ENCODE results near the gene EML4. TPM values are rescaled to one million over a fixed set of nuclear protein-coding genes. Genes with fewer than 3 reads are reported as not detected.

EML4 gene
- total and polyA plus RNA-seq, 9 donors, result 11.6 to 46.5 (median 31.5) TPM

DNA sequence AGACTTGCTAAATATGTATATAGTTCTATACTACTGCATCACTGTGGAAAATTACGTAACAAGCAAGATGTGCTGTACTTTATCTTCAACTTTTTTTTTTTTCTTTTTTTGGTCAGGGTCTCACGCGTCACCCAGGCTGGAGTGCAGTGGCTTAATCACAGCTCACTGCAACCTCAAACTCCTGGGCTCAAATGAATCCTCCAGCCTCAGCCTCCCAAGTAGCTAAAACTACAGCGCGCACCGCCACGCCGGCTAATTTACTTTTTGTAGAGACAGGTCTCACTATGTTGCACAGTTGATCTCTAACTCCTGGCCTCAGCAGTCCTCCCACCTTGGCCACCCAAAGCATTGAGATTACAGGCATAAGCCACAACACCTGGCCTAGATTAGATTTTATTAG is 123.9 kb downstream of the EML4 start:
- Histone ChIP-seq H3K27ac (no peak overlapping the region), H3K9me3 (no peaks in the 10 kb centered on the region), H3K36me3 (no peaks in the 10 kb centered on the region), H3K4me3 (no peak overlapping the region), H3K27me3 (no peaks in the 10 kb centered on the region), H3K4me1 (ENCODE audit: insufficient read depth) (no peaks in the 10 kb centered on the region)
- intact Hi-C loops (cut with DNase I), result no loop called here
- DNase-seq, result no peak
- TF ChIP-seq POLR2A (IDR thresholded peaks at IDR 0.05) (no peak), EP300 (IDR thresholded peaks at IDR 0.05) (no peak), CTCF (IDR thresholded peaks at IDR 0.05) (no peak)
- 96 to 99% (median 97%) methylated on average over 8 of the region's 8 CpGs for WGBS, 3 donors

DNA sequence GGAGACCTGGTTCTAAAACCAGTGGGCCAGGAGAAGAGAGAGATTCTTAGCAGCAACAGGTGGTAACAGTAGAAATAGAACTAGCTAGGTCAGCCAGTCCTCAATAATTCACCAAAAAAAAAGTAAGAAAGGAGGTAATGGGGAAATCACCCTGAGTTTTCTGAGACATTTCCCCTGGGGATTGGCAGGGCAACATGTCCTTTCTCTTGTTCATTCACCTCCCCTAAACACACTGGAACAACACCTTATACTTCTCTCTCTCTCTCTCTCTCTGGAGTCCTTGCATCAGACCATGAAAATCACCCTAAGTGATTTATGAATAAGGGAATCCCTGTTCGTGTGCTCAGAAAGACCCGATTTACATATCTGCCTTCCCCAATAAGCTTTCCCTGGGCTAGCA is 127.1 kb downstream of the EML4 start:
- DNase-seq, result no peak
- intact Hi-C loops (cut with DNase I), result no loop called here
- H3K27me3 ChIP-seq, result no peaks in the 10 kb centered on the region
- no peaks in the 10 kb centered on the region for H3K9me3 ChIP-seq
- no peak overlapping the region for H3K27ac ChIP-seq
- WGBS, 3 donors, result 73 to 88% (median 87%) methylated on average over 2 of the region's 2 CpGs
- H3K36me3 ChIP-seq, result no peaks in the 10 kb centered on the region
- TF ChIP-seq CTCF (IDR thresholded peaks at IDR 0.05), result no peak
- no peak for TF ChIP-seq POLR2A (IDR thresholded peaks at IDR 0.05)
- TF ChIP-seq EP300 (IDR thresholded peaks at IDR 0.05), result no peak
- H3K4me3 ChIP-seq, result no peak overlapping the region
- H3K4me1 ChIP-seq (ENCODE audit: insufficient read depth), result no peaks in the 10 kb centered on the region

- Histone ChIP-seq H3K27me3 (no peaks in the 10 kb centered on the region), H3K4me1 (ENCODE audit: insufficient read depth) (no peaks in the 10 kb centered on the region), H3K9me3 (no peaks in the 10 kb centered on the region), H3K27ac (no peak overlapping the region), H3K36me3 (no peaks in the 10 kb centered on the region), H3K4me3 (no peak overlapping the region)
- DNase-seq, result no peak
- intact Hi-C loops (cut with DNase I), result no loop called here
- no peak for TF ChIP-seq CTCF (IDR thresholded peaks at IDR 0.05)
- no peak for TF ChIP-seq POLR2A (IDR thresholded peaks at IDR 0.05)
- TF ChIP-seq EP300 (IDR thresholded peaks at IDR 0.05), result no peak
- 87 to 95% (median 93%) methylated on average over 2 of the region's 2 CpGs for WGBS, 3 donors
These were observed 128.3 kb downstream of the EML4 start for GRCh38 chr2:42297322-42297936.

DNA sequence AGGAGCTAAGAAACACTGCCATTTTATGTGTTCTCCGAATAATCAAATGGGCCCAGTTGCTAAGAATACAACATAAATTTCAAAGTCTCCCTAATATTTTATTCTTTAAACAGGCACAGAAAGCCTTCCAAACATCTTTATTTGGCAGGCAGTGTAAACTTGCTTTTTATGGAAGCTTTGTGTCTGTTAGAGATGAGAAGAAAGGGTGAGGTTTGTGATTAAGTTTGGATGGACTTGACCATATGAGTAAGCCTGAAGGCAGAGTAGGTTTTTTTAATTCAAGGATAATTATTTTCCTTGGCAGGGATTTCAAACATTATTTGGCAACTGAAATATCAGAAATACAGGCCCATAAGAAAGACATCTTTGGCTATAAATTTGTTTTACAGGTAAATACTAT is 129.0 kb downstream of the EML4 start:
- TF ChIP-seq EP300 (IDR thresholded peaks at IDR 0.05) (no peak), POLR2A (IDR thresholded peaks at IDR 0.05) (no peak), CTCF (IDR thresholded peaks at IDR 0.05) (no peak)
- Histone ChIP-seq H3K27ac (no peak overlapping the region), H3K4me1 (ENCODE audit: insufficient read depth) (no peaks in the 10 kb centered on the region), H3K4me3 (no peak overlapping the region), H3K36me3 (no peaks in the 10 kb centered on the region), H3K27me3 (no peaks in the 10 kb centered on the region), H3K9me3 (no peaks in the 10 kb centered on the region)
- DNase-seq, result no peak
- intact Hi-C loops (cut with DNase I), result no loop called here
- WGBS, 3 donors, result 8 to 20% (median 20%) methylated on average over 1 of the region's 1 CpG

Measured in ovary (tissue), 9 donors.